Measurements from ENCODE around the gene TCF7. TPM values are rescaled to one million over a fixed set of nuclear protein-coding genes. Genes with fewer than 3 reads are reported as not detected.

The TCF7 gene
- polyA plus RNA-seq, 1 of the 3 experiments (the other 2 are of a cell fraction), result 2.7 TPM

DNA sequence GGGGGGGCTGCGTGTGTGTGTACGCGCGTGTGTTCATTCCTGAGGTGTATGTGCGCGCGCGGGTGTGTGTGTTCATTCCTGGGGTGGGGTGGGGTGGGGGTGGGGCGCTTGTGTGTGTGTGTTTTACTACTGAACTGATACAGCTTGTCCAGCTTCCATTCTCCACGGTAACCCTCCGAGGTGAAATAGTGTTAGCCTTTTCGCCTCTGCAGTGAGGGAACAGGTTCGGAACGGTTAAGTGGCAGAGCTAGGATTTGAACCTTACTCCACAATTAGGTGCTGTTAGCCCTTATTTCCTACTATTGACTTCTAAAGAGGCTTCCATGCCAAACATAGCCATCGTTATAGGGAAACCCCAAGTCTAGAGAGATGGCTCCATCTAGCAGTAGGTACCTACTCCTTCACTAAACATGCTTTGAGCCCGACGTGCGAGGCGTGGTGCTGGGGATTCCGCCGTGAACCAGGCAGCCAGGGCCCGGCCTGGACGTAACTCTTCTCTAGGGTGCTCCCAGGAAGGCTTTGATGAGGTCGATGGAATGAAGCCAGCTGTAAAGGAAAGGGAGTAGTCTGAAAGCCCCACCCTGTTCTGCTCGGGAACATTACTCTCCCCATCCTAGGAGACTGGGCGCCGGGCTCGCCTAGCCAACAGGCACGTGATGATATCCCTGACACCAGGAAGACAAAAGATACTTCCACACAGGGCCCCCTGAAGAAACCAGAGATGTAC lies 63.1 kb downstream of the TCF7 start:
- Histone ChIP-seq H3K9me3 (no peaks in the 10 kb centered on the region), H3K9me2 (no peaks in the 10 kb centered on the region), H3F3A (replicated peaks; ENCODE audit: insufficient read depth) (peaks cover 20% of the 10 kb centered on the region), H3K4me3 (ENCODE audit: low read depth in 2 of 2, low read length in 1 of 2) (peak overlapping the region; percentile 77 to 84), H3K79me2 (ENCODE audit: insufficient read depth) (peaks cover 45% of the 10 kb centered on the region), H2AFZ (ENCODE audit: low read depth) (peak overlapping the region; percentile 90; the same call in 1 of the 2 replicates), H3K27me3 (ENCODE audit: insufficient read depth) (no peaks in the 10 kb centered on the region), H3K4me1 (ENCODE audit: control insufficient read depth in 1 of 2, insufficient read depth in 2 of 2, low read depth in 1 of 2, low read length in 1 of 2) (peaks cover 10 to 22% of the 10 kb centered on the region in 2 experiments; a peak in 2 of 4 replicates), H4K20me1 (ENCODE audit: insufficient read depth) (peaks cover 38% of the 10 kb centered on the region), H3K4me2 (peak overlapping the region; percentile 85), H3K27ac (ENCODE audit: low read depth in 2 of 2, low read length in 1 of 2) (peak overlapping the region; percentile 95 to 96), H3K9ac (peak overlapping the region; percentile 100), H3K36me3 (replicated peaks in 1 of 2; ENCODE audit: control insufficient read depth in 1 of 2, insufficient read depth in 2 of 2, low read length in 1 of 2) (peaks cover 3 to 6% of the 10 kb centered on the region in 2 experiments)
- POLR2A ChIA-PET, result interaction anchor here (1.0 to 2.5 kb wide), 2 partner anchors 10 to 48 kb away, joined by 3 to 16 read pairs; partner anchors contain the start of gene PPP2CA
- TF ChIP-seq RFX5 (IDR thresholded peaks at IDR 0.05; ENCODE audit: low read length) (no peak), POLR2AphosphoS5 (IDR thresholded peaks at IDR 0.05; ENCODE audit: low read depth, low read length) (peak; percentile 9; the same call in 1 of the 2 replicates)
- CTCF ChIA-PET, result interaction anchor here (1.0 to 19.2 kb wide), 7 partner anchors 9 to 410 kb away, joined by 3 to 182 read pairs (median 4); no protein-coding TSS in a partner anchor
- DNase-seq, result peak; percentile 23
- WGBS (ENCODE audit: low lambda C conversion rate), result 24% methylated on average over 27 of the region's 29 CpGs

DNA sequence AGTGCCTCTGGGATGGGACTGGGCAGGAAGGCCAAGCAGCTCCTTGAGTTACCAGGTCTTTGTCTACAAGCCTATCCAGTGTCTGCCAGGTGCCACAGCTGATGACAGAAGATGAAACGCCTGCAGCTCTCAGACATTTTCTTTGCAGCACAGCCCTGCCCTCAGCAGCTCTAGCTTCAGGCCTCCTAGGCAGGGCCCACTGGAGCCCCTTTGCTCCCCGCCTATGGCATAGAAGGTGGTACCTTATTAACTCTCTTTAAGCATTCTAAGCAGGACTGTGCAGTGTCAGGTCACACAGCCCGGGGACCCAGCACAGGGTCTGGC lies 63.6 kb downstream of the TCF7 start:
- no peak overlapping the region for H3K27ac ChIP-seq (ENCODE audit: low read depth in 2 of 2, low read length in 1 of 2)
- no peaks in the 10 kb centered on the region for H3K27me3 ChIP-seq (ENCODE audit: insufficient read depth)
- peak overlapping the region; percentile 85; the same call in 1 of the 2 replicates for H3K4me2 ChIP-seq
- H3K4me1 ChIP-seq (ENCODE audit: control insufficient read depth in 1 of 2, insufficient read depth in 2 of 2, low read depth in 1 of 2, low read length in 1 of 2), result peaks cover 10 to 22% of the 10 kb centered on the region in 2 experiments; a peak in 2 of 4 replicates
- TF ChIP-seq GABPA (IDR thresholded peaks at IDR 0.05; ENCODE audit: low read depth) (no peak), FOXJ3 (CRISPR knock-in tag; IDR thresholded peaks at IDR 0.05) (no peak), PBX3 (IDR thresholded peaks at IDR 0.05) (no peak), POLR2AphosphoS5 (IDR thresholded peaks at IDR 0.05; ENCODE audit: low read depth, low read length) (no peak), GATA2 (CRISPR knock-in tag; IDR thresholded peaks at IDR 0.05) (no peak), SIN3A (IDR thresholded peaks at IDR 0.05; ENCODE audit: borderline replicate concordance, low read depth, low read length) (no peak), FOSL2 (IDR thresholded peaks at IDR 0.05; ENCODE audit: borderline replicate concordance, low read depth) (no peak), NRF1 (IDR thresholded peaks at IDR 0.05; ENCODE audit: low read depth, low read length) (no peak), EP300 (IDR thresholded peaks at IDR 0.05; ENCODE audit: borderline replicate concordance in 1 of 2, low read depth in 1 of 2, low read length in 1 of 2) (no peak), TEAD4 (IDR thresholded peaks at IDR 0.05; ENCODE audit: borderline replicate concordance, insufficient read depth) (no peak)
- CTCF ChIA-PET, result interaction anchor here (1.5 to 19.2 kb wide), 5 partner anchors 8 to 409 kb away, joined by 4 to 182 read pairs (median 8); no protein-coding TSS in a partner anchor
- no peaks in the 10 kb centered on the region for H3K9me2 ChIP-seq
- no peak overlapping the region for H3K9ac ChIP-seq
- peaks cover 1 to 3% of the 10 kb centered on the region in 2 experiments for H3K36me3 ChIP-seq (replicated peaks in 1 of 2; ENCODE audit: control insufficient read depth in 1 of 2, insufficient read depth in 2 of 2, low read length in 1 of 2)
- peak overlapping the region; percentile 77 to 84; a peak in 2 of 4 replicates for H3K4me3 ChIP-seq (ENCODE audit: low read depth in 2 of 2, low read length in 1 of 2)
- no peak overlapping the region for H2AFZ ChIP-seq (ENCODE audit: low read depth)
- peaks cover 35% of the 10 kb centered on the region for H4K20me1 ChIP-seq (ENCODE audit: insufficient read depth)
- POLR2A ChIA-PET, result interaction anchor here (2.5 kb wide), 1 partner anchor 48 kb away, joined by 16 read pairs; the partner anchor contains the start of gene PPP2CA
- H3K79me2 ChIP-seq (ENCODE audit: insufficient read depth), result peaks cover 40% of the 10 kb centered on the region
- no peaks in the 10 kb centered on the region for H3K9me3 ChIP-seq
- no peak for DNase-seq
- WGBS (ENCODE audit: low lambda C conversion rate), result 89% methylated on average over 3 of the region's 3 CpGs
- H3F3A ChIP-seq (replicated peaks; ENCODE audit: insufficient read depth), result peaks cover 20% of the 10 kb centered on the region

Measured in SK-N-SH (cell line).